Heart left ventricle (tissue), 13 donors: Measurements from ENCODE around the gene ADAMTS12.

Experiments used
- POLR2A ChIP-seq, 2 donors: fragments of 450-650 bp; IDR thresholded peaks; one replicate each; pipeline ENCODE4 v1.6.1; 2017; ENCODE audit warnings: antibody characterized with exemption in 2 of 2, mild to moderate bottlenecking in 2 of 2, moderate library complexity in 2 of 2
- TF ChIP-seq, protein P1 (sequence below), 12 donors: fragments of 200-600 bp; sonication (generic) in 4 of 12; IDR thresholded peaks; one replicate each; pipeline versions ENCODE4 v1.5.0 to v1.8.0; 2018 to 2022; ENCODE audit warnings: antibody characterized with exemption in 12 of 12, mild to moderate bottlenecking in 5 of 12
- donor health status: ischemic (EF 13 %, LVEDD 7.1; RV severe dilation, severe dysfunction).
- donor health status: DM: no; HTN: yes; CAD: no.
- donor health status: DM: no; HTN: no; CAD: no.
- donor health status: ischemic (EF 25% LVEDD 6.9; RV normal size, moderate dysfunction).
- donor health status: ischemic (EF 25% LVEDD 5.7; RV mildly dilated, moderate dysfunction).
- donor health status: ischemic (EF 35%, LVEDD 5.7; RV mildly dilated, moderate dysfunction).
- donor health status: nonischemic (EF 11% LVEDD 7.7; RV severe dilation, severe dysfunction).
- donor health status: DM: yes; HTN: yes; CAD: no.
- donor health status: PGD.
- donor health status: ischemic (EF 29% LVEDD 5.4; RV normal size, mild dysfunction).
- donor health status: nonischemic (EF 23%, LVEDD 6.1; RV moderate dilation, normal function).

DNA sequence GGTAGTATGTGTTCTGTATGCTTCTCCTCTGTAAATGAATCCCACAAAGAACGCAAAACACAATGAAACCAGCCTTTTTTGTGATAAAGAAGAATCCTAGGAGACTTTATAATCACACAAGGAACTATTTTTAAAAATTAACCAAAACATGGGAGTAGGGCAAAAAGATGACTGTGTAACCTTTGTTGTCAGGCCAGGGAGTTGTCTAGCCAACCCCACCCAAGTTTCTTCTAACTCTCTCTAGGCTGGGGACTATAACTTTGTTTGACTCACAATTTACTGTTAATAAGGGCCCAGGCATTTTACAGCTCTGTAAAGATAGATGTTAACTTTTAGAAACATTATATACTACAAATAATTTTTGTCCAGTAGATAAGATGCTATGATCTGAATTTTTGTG is 176.1 kb downstream of the ADAMTS12 start:
- TF ChIP-seq, protein P1, sequence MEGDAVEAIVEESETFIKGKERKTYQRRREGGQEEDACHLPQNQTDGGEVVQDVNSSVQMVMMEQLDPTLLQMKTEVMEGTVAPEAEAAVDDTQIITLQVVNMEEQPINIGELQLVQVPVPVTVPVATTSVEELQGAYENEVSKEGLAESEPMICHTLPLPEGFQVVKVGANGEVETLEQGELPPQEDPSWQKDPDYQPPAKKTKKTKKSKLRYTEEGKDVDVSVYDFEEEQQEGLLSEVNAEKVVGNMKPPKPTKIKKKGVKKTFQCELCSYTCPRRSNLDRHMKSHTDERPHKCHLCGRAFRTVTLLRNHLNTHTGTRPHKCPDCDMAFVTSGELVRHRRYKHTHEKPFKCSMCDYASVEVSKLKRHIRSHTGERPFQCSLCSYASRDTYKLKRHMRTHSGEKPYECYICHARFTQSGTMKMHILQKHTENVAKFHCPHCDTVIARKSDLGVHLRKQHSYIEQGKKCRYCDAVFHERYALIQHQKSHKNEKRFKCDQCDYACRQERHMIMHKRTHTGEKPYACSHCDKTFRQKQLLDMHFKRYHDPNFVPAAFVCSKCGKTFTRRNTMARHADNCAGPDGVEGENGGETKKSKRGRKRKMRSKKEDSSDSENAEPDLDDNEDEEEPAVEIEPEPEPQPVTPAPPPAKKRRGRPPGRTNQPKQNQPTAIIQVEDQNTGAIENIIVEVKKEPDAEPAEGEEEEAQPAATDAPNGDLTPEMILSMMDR (IDR thresholded peaks at IDR 0.05), result no peak
- TF ChIP-seq POLR2A (IDR thresholded peaks at IDR 0.05), result no peak
